ENCODE measurements around the gene SLC13A2. TPM values are rescaled to one million over a fixed set of nuclear protein-coding genes. Genes with fewer than 3 reads are reported as not detected.

The SLC13A2 gene
- total RNA-seq, 1 experiment from 2014 or later, result not detected

DNA sequence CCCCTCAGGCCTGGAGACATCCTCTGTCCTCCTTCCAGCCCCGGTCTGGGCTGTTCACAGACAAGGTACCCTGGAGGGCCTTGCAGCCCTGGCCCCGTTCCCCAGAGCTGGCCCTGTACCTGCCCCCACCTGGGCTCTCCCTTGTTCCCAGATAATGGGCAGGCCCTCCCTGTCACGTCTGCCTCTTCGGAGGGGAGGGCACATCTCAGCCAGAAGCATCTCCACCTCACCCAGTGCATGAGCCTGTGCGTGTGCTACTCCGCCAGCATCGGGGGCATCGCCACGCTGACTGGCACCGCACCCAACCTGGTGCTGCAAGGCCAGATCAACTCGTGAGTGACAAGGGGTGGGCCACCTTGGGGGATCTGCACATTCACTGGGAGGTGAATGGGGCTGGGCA, 17.8 kb downstream of the SLC13A2 start:
- TF ChIP-seq, protein P1, sequence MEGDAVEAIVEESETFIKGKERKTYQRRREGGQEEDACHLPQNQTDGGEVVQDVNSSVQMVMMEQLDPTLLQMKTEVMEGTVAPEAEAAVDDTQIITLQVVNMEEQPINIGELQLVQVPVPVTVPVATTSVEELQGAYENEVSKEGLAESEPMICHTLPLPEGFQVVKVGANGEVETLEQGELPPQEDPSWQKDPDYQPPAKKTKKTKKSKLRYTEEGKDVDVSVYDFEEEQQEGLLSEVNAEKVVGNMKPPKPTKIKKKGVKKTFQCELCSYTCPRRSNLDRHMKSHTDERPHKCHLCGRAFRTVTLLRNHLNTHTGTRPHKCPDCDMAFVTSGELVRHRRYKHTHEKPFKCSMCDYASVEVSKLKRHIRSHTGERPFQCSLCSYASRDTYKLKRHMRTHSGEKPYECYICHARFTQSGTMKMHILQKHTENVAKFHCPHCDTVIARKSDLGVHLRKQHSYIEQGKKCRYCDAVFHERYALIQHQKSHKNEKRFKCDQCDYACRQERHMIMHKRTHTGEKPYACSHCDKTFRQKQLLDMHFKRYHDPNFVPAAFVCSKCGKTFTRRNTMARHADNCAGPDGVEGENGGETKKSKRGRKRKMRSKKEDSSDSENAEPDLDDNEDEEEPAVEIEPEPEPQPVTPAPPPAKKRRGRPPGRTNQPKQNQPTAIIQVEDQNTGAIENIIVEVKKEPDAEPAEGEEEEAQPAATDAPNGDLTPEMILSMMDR (conservative IDR thresholded peaks at IDR 0.05), result no peak
- Histone ChIP-seq H2BK5ac (ENCODE audit: insufficient read length, low read length) (no peak overlapping the region), H3K79me1 (ENCODE audit: insufficient read depth, low read depth, low read length, poor library complexity, severe bottlenecking) (no peaks in the 10 kb centered on the region), H3K27ac (ENCODE audit: insufficient read length, low read depth, low read length) (no peak overlapping the region), H3K4me1 (ENCODE audit: insufficient read depth, low read length) (no peaks in the 10 kb centered on the region), H4K8ac (replicated peaks; ENCODE audit: insufficient read length, low read depth, low read length) (no peak overlapping the region), H2BK15ac (ENCODE audit: low read depth, low read length) (no peak overlapping the region), H3K56ac (ENCODE audit: insufficient read length, low read depth, low read length) (no peak overlapping the region), H3K23ac (ENCODE audit: insufficient read length, low read depth, low read length) (no peak overlapping the region), H3K4me2 (ENCODE audit: insufficient read depth, insufficient read length, low read length) (no peak overlapping the region), H2BK120ac (ENCODE audit: low read depth, low read length, poor library complexity, severe bottlenecking) (no peak overlapping the region), H2AK5ac (ENCODE audit: insufficient read length, low read length) (no peak overlapping the region), H2BK12ac (ENCODE audit: insufficient read length, low read depth, low read length) (no peak overlapping the region), H2BK20ac (ENCODE audit: low read depth, low read length, poor library complexity, severe bottlenecking) (no peak overlapping the region), H4K91ac (ENCODE audit: insufficient read length, low read depth, low read length) (no peak overlapping the region), H3K9me3 (ENCODE audit: control insufficient read depth, low read depth, low read length) (no peaks in the 10 kb centered on the region), H2AFZ (ENCODE audit: low read length) (no peak overlapping the region), H3K14ac (ENCODE audit: insufficient read depth, low read length) (no peak overlapping the region; the same call in 1 of the 2 replicates), H3K4ac (ENCODE audit: low read depth, low read length) (no peak overlapping the region), H3K18ac (ENCODE audit: insufficient read length, low read depth, low read length) (no peak overlapping the region), H4K20me1 (ENCODE audit: control insufficient read depth, insufficient read depth, insufficient read length) (no peaks in the 10 kb centered on the region), H3T11ph (ENCODE audit: low read length) (no peak overlapping the region), H3K27me3 (ENCODE audit: insufficient read depth, low read length) (no peaks in the 10 kb centered on the region), H3K79me2 (ENCODE audit: insufficient read depth, low read length) (no peaks in the 10 kb centered on the region), H3K9ac (ENCODE audit: extremely low read depth, insufficient read length, low read length) (no peak overlapping the region), H3K23me2 (ENCODE audit: insufficient read length, low read depth, low read length, poor library complexity, severe bottlenecking) (no peaks in the 10 kb centered on the region), H4K5ac (ENCODE audit: insufficient read length, low read depth, low read length) (no peak overlapping the region)
- peaks cover 25% of the 10 kb centered on the region for H3K27me3 Mint-ChIP-seq (ENCODE audit: low read depth)
- H3K27ac Mint-ChIP-seq, result no peak overlapping the region
- no peaks in the 10 kb centered on the region; a peak in 1 of 7 replicates for H3K36me3 Mint-ChIP-seq (ENCODE audit: insufficient read depth in 1 of 3, low read depth in 3 of 3)
- WGBS (ENCODE audit: extremely low coverage, insufficient read length, low lambda C conversion rate), result no CpG with 5 or more reads among the region's 11 CpGs
- no peak for DNase-seq
- peaks cover 2 to 4% of the 10 kb centered on the region in 2 experiments; a peak in 2 of 4 replicates for H3K4me1 Mint-ChIP-seq
- no peaks in the 10 kb centered on the region; a peak in 1 of 5 replicates for H3K9me3 Mint-ChIP-seq
- no peak overlapping the region for H3K4me3 Mint-ChIP-seq
